GM18858 (cell line): ENCODE data around the gene SPAG17.

Experiments used
- ATAC-seq: cut with Tn5 transposase; IDR thresholded peaks from one replicate; pipeline ENCODE4 v1.9.1; 2021; ENCODE audit not compliant: unreplicated experiment

Gene SPAG17

GRCh38 chr1:117911051-117911450 lies 274.0 kb downstream of the SPAG17 start:
- no peak for ATAC-seq

- no peak for ATAC-seq
Measured at GRCh38 chr1:117905019-117905418, 280.0 kb downstream of the SPAG17 start.

GRCh38 chr1:117904485-117904884 lies 280.5 kb downstream of the SPAG17 start:
- no peak for ATAC-seq
